ENCODE measurements around the gene OXSR1. TPM values are rescaled to one million over a fixed set of nuclear protein-coding genes. Genes with fewer than 3 reads are reported as not detected.

Gene OXSR1
- total RNA-seq, 2 donors from 2014 or later: 30.5 to 31.0 TPM

DNA sequence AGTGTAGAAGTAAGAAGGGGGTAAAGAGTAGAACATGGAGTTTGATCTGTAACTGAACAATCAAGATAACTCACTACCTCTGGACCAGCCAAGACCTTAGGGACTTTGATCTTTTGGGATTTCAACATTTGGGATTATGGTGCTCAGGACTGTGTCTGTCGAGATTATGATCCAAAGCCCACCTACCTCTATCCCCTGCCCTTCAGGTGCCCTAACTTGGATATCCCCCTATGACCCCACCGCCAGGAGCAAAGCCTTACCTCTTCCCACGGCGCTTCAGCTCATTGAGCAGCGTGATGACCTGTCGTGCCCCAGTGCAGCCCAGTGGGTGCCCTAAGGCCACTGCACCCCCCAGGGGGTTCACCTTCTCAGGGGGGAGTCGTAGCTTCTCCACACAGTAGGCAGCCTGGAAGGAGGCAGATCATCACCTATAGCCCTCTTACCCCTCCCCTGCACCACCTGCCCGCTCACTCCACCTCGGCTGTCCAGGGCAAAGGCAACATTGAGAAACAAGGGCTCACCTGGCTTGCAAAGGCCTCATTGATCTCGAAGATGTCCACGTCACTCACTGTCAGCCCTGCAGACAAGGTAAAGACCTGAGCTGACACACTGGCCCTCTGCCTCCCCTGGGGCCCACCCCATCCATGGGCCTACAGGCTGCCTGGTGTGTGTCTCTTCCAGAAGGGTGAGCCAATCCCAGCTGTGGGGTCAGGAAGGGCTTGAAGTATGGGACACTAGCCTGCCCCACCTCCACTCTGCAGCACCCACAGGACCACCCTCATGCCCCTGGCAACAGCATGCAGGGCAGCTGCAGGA, 39.8 kb upstream of the OXSR1 start:
- no peak for TF ChIP-seq CTCF (IDR thresholded peaks at IDR 0.05)
- Histone ChIP-seq H3K36me3 (peaks cover 62% of the 10 kb centered on the region), H3K9me3 (no peaks in the 10 kb centered on the region), H3K27me3 (replicated peaks; ENCODE audit: insufficient read depth) (no peaks in the 10 kb centered on the region), H3K4me1 (ENCODE audit: control insufficient read depth in 1 of 2, low read depth in 2 of 2) (no peaks in the 10 kb centered on the region), H3K4me3 (no peak overlapping the region), H3K27ac (no peak overlapping the region)
- no peak for ATAC-seq (ENCODE audit: insufficient number of reproducible peaks, low FRiP score, low read depth)
- DNase-seq (ENCODE audit: low spot score): no peak

DNA sequence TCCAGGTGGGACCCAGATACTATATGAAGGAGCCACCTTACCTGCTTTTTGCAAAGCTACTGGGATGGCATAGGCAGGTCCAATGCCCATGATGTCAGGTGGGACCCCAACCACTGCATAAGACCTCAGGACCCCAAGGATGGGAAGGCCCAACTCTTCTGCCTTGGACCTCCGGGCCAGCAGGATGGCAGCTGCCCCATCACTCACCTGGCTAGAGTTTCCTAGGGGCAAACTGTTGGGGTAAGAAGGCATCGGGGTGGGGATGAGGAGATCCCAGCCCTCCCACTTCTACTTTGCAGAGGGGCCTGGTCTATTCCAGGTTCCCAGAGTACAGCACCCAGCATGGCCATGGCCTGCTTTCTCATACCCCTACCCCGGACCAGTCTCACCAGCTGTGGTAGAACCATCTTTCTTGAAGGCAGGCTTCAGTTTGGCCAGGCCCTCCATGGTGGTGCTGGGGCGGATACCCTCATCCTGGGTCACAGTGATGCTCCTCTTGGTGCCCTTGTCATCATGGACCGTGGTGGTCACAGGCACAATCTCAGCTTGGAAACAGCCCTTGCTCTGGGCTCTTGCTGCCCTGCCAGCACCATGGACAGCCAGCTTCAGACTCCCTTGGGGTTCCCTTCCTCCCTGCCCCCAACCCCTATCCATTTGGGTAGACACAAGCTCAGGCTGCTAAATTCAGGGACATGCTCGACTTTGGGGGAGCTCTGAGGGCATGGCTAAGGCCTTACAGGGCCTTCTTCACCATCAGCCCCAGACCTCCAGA, 39.0 kb upstream of the OXSR1 start:
- Histone ChIP-seq H3K27me3 (replicated peaks; ENCODE audit: insufficient read depth) (no peaks in the 10 kb centered on the region), H3K27ac (no peak overlapping the region), H3K36me3 (peaks cover 70% of the 10 kb centered on the region), H3K4me1 (ENCODE audit: control insufficient read depth in 1 of 2, low read depth in 2 of 2) (no peaks in the 10 kb centered on the region), H3K4me3 (no peak overlapping the region), H3K9me3 (no peaks in the 10 kb centered on the region)
- no peak for ATAC-seq (ENCODE audit: insufficient number of reproducible peaks, low FRiP score, low read depth)
- TF ChIP-seq CTCF (IDR thresholded peaks at IDR 0.05): no peak
- DNase-seq (ENCODE audit: low spot score): no peak

GRCh38 chr3:38127611-38128302, 37.6 kb upstream of the OXSR1 start:
- DNase-seq (ENCODE audit: low spot score) (no peak), ATAC-seq (ENCODE audit: insufficient number of reproducible peaks, low FRiP score, low read depth) (no peak)
- Histone ChIP-seq H3K4me1 (ENCODE audit: control insufficient read depth in 1 of 2, low read depth in 2 of 2) (peaks cover 0 to 7% of the 10 kb centered on the region in 2 donors), H3K36me3 (peaks cover 68% of the 10 kb centered on the region), H3K9me3 (no peaks in the 10 kb centered on the region), H3K4me3 (no peak overlapping the region), H3K27me3 (replicated peaks; ENCODE audit: insufficient read depth) (no peaks in the 10 kb centered on the region), H3K27ac (no peak overlapping the region)
- TF ChIP-seq CTCF (IDR thresholded peaks at IDR 0.05): no peak

DNA sequence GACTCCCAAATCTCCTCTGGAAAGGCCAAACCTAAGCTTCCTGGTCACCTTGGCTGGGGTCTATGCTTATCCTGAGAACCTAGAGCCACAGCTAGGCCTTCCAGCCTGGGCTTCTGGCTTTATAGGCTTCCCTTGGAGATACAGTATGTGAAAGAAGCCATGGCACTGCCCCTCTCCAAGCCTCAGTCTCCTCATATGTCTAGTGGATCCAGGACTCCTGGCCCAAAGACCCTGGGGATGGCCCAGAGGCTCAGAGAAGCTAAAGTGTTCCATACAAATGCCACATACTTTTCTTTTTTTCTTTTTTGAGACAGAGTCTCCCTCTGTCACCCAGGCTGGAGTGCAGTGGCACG, 37.1 kb upstream of the OXSR1 start:
- peaks cover 0 to 9% of the 10 kb centered on the region in 2 donors for H3K4me1 ChIP-seq (ENCODE audit: control insufficient read depth in 1 of 2, low read depth in 2 of 2)
- TF ChIP-seq CTCF (IDR thresholded peaks at IDR 0.05): no peak
- ATAC-seq (ENCODE audit: insufficient number of reproducible peaks, low FRiP score, low read depth): no peak
- H3K27me3 ChIP-seq (replicated peaks; ENCODE audit: insufficient read depth): no peaks in the 10 kb centered on the region
- DNase-seq (ENCODE audit: low spot score): no peak
- peaks cover 69% of the 10 kb centered on the region for H3K36me3 ChIP-seq
- no peak overlapping the region for H3K27ac ChIP-seq
- H3K9me3 ChIP-seq: no peaks in the 10 kb centered on the region
- H3K4me3 ChIP-seq: no peak overlapping the region

DNA sequence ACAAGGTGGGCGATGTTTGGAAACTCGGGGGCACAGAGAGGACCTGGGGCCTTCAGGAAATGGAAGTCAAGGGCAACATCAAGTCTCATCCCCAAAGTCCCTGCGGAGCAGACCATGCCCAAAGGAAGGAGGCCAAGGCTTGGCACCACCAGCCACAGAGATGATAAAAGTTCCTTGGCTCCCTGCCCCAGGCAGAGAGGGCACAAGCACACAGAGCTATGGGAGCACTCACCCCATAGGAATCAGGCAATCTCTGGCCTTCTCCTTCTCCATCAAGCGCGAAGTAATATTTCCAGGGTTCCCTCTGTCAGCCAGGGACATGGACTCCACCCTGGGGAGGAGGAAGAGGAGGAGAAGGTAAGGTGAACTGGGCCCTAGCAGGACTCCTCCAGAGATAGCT, 36.3 kb upstream of the OXSR1 start:
- peaks cover 0 to 17% of the 10 kb centered on the region in 2 donors for H3K4me1 ChIP-seq (ENCODE audit: control insufficient read depth in 1 of 2, low read depth in 2 of 2)
- peaks cover 75% of the 10 kb centered on the region for H3K36me3 ChIP-seq
- H3K4me3 ChIP-seq: no peak overlapping the region
- no peaks in the 10 kb centered on the region for H3K27me3 ChIP-seq (replicated peaks; ENCODE audit: insufficient read depth)
- H3K9me3 ChIP-seq: no peaks in the 10 kb centered on the region
- DNase-seq (ENCODE audit: low spot score): no peak
- ATAC-seq (ENCODE audit: insufficient number of reproducible peaks, low FRiP score, low read depth): no peak
- no peak overlapping the region for H3K27ac ChIP-seq
- no peak for TF ChIP-seq CTCF (IDR thresholded peaks at IDR 0.05)
